PFSK-1 (cell line): Measurements from ENCODE around the gene FAM169A.

Source experiments
- FOXP2 ChIP-seq: optimal IDR thresholded peaks from 2 replicates; pipeline ENCODE3; 2011; ENCODE audit warnings: borderline replicate concordance, control low read depth, inconsistent platforms; ENCODE audit not compliant: insufficient read depth; ENCODE audit errors: extremely low read length, extremely low read depth
- POLR2AphosphoS5 ChIP-seq: IDR thresholded peaks from 2 replicates; pipeline ENCODE4 v1.6.1; 2012; ENCODE audit warnings: low read depth, mild to moderate bottlenecking, control low read depth, low read length, moderate library complexity
- SIN3A ChIP-seq: IDR thresholded peaks from 2 replicates; pipeline ENCODE4 v1.6.1; 2012; ENCODE audit warnings: mild to moderate bottlenecking, low read length, moderate library complexity, borderline replicate concordance; ENCODE audit not compliant: insufficient read depth
- TAF1 ChIP-seq: IDR thresholded peaks from 2 replicates; pipeline ENCODE4 v1.6.1; 2012; ENCODE audit warnings: low read length, control low read depth, borderline replicate concordance; ENCODE audit not compliant: insufficient read depth
- TF ChIP-seq, protein P1 (sequence below), 2 experiments: IDR thresholded peaks; 2 replicates each; pipeline versions ENCODE4 v1.6.1 to v1.8.0; 2011 to 2012; ENCODE audit warnings: low read depth in 2 of 2, low read length in 2 of 2, control low read depth in 1 of 2, inconsistent platforms in 1 of 2, mild to moderate bottlenecking in 1 of 2, moderate library complexity in 1 of 2; ENCODE audit not compliant: insufficient read depth in 1 of 2

FAM169A gene

DNA sequence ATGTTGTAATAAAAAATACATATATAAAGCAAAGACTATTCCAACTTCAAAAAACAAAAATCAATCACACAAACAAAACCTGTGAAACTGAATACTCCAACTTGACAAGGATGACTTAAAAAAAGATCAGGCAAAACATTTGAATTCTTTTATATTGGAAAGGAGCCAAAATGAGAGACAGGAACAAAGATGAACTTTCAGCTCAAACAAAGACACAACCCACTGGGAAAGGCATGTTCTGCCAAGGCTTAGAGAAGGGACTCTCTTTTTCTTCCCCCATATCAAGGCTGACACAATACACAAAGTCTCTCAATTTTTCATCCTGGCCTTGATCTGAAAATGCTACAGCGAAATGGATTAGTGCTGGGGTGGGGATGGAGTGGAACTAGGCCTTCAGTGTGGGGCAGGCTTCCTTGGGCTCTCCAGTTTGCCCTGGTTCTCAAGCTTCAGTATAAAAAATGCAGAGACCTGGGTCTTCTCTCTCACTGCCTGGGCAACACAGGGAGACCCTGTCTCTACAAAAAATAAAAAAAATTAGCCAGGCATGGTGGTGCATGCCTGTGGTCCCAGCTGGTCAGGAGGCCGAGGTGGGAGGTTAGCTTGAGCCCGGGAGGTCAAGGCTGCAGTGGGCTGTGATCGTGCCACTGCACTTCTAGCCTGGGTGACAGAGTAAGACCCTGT, 11.6 kb upstream of the FAM169A start:
- TF ChIP-seq, protein P1, sequence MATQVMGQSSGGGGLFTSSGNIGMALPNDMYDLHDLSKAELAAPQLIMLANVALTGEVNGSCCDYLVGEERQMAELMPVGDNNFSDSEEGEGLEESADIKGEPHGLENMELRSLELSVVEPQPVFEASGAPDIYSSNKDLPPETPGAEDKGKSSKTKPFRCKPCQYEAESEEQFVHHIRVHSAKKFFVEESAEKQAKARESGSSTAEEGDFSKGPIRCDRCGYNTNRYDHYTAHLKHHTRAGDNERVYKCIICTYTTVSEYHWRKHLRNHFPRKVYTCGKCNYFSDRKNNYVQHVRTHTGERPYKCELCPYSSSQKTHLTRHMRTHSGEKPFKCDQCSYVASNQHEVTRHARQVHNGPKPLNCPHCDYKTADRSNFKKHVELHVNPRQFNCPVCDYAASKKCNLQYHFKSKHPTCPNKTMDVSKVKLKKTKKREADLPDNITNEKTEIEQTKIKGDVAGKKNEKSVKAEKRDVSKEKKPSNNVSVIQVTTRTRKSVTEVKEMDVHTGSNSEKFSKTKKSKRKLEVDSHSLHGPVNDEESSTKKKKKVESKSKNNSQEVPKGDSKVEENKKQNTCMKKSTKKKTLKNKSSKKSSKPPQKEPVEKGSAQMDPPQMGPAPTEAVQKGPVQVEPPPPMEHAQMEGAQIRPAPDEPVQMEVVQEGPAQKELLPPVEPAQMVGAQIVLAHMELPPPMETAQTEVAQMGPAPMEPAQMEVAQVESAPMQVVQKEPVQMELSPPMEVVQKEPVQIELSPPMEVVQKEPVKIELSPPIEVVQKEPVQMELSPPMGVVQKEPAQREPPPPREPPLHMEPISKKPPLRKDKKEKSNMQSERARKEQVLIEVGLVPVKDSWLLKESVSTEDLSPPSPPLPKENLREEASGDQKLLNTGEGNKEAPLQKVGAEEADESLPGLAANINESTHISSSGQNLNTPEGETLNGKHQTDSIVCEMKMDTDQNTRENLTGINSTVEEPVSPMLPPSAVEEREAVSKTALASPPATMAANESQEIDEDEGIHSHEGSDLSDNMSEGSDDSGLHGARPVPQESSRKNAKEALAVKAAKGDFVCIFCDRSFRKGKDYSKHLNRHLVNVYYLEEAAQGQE (IDR thresholded peaks at IDR 0.05; ENCODE audit: insufficient read depth in 1 of 2, low read depth in 2 of 2, low read length in 2 of 2), result no peak
- TF ChIP-seq SIN3A (no peak), TAF1 (no peak), POLR2AphosphoS5 (no peak), FOXP2 (no peak)

DNA sequence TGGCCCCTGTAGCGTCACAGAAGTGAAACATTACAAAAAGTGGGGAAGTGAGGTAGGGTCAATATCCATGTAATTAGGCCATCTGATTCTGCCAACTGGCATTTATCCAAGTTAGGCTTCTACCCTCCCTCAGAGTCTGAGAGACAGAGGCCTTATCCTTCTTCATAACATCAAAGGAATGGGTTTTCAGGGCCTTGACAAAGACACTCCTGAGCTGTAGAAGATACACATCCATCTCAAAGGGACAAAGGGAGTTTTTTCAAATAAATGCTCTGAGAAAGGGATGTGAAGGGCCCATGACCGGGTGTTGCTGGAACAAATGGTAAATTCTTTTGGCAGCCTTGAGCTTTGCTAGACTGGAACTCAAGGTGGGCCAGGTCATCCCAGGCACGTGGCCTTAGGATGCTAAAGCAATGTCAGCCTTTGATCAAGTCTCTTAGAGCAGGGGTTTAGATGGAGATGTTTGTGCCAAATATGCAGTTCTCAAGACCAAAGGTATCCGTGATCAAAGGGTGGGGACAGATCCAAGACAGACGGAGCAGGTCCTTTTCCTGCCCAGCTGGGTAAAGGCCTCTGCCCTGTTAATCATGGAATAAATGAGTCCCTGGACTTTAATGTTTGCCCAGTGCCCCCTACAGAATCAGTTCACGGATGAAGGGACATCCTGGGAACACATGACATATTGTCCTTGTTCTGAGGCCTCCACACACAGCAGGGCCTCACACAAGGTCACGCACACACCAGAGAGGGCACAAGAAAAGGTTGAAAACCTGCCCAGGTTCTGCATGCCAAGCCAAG, 10.0 kb upstream of the FAM169A start:
- TF ChIP-seq FOXP2, result no peak
- no peak for TF ChIP-seq POLR2AphosphoS5

DNA sequence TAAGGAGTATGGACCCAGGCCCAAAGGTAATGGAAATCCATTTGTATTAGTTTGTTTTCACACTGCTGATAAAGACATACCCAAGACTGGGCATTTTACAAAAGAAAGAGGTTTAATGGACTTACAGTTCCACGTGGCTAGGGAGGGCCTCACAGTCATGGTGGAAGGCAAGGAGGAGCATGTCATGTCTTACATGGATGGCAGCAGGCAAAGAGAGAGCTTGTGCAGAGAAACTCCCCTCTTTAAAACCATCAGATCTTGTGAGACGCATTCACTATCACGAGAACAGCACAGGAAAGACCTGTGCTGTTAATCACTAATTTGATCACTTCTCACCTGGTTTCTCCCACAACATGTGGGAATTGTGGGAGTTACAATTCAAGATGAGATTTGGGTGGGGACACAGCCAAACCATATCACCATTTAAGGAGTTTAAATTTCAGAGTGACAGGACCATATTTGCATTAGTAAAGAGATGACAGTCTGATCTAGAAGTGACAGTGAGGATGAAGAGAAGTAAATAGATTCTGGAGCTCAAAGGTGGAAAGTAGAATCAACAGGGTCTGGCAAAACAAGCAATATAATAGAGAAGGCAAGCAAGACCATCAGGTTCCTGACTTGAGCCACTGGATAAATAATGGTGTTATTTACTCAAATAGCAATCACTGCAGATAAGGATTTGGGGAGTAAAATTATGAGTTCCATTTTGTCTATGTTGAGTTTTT, 7.5 kb upstream of the FAM169A start:
- no peak for TF ChIP-seq SIN3A
- no peak for TF ChIP-seq FOXP2
- TF ChIP-seq TAF1, result no peak
- no peak for TF ChIP-seq POLR2AphosphoS5

DNA sequence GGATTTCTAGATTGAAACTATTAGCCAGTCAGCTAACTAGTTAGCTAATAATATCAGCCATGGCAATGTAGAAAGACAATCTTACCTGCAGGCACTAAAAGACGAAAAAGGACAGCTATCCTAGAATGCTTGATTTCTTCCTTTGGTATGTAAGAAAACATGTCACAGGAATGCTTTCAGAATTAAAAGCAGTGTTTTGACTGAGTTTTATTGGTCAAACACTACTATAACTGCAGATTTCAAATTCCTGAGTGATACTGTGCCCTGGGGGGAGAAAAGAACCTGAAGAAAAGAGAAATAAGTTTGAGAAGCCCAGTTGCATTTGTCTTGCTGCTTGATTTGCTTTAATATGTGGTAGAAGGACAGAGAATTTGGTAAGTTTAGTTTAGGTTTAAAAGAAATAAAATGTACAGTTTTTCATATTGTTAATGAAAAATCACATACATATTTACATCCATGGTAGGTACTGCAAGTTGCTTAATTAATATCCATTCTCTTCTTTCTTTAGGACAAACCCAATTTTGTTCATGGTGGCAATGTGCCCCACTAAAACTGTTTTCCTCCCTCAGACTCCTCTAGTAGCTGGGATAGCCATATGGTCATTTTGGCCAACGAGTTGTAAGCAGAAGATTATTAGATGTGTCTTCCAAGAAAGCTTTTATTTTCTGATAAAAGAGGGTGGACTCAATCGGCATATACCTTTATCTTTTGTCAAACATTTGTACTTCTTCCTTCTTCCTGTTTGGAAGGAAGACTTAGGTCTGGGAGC, 4.3 kb upstream of the FAM169A start:
- TF ChIP-seq, protein P1 (IDR thresholded peaks at IDR 0.05; ENCODE audit: insufficient read depth in 1 of 2, low read depth in 2 of 2, low read length in 2 of 2), result no peak
- TF ChIP-seq TAF1, result no peak
- TF ChIP-seq POLR2AphosphoS5, result no peak
- TF ChIP-seq SIN3A, result no peak
- TF ChIP-seq FOXP2, result no peak

DNA sequence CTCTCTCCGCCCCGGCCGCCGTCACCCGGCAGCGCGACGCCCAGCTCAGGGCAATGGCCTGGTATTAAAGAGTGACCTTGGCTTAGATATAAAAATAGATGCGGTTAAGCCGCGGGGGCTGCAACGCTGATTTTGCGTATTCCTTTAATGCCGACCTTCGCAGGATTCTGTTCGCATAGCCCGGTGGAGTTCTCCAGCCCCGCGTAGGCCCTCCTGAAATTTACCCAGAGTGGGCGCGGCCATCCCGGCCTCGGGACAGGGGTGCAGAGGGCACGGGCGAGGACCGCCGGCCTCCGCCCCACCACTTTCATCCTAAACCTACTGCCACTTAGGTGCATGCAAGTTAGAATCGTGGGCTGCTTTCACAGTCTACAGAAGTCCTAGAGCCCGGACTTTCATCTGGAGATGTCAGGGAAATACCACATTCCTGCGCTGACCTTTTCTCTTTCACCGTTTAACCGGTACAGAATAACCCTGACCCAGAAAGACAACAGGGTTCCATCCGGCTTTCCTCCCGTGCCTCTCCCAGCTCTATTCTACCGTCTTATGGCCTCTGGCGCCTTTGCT, 492 bp upstream of the FAM169A start:
- TF ChIP-seq, protein P1 (IDR thresholded peaks at IDR 0.05; ENCODE audit: insufficient read depth in 1 of 2, low read depth in 2 of 2, low read length in 2 of 2), result no peak
- TF ChIP-seq FOXP2, result no peak
